NCI-H526 treated with DMSO at 0.1 percent for 48 hours (cell line): Measurements from ENCODE around the gene SLC7A8.

Experiments
- DNase-seq: peaks from one replicate; lab custom pipeline; 2025; lab: John Stamatoyannopoulos, UW

The SLC7A8 gene

GRCh38 chr14:23154964-23155587, 28.4 kb downstream of the SLC7A8 start:
- DNase-seq: no peak

- DNase-seq: no peak
These were observed 29.3 kb downstream of the SLC7A8 start for GRCh38 chr14:23153851-23154796.

- no peak for DNase-seq
These were observed 32.1 kb downstream of the SLC7A8 start for GRCh38 chr14:23151342-23151741.

- DNase-seq: no peak
These were observed 33.7 kb downstream of the SLC7A8 start for GRCh38 chr14:23149745-23150144.

GRCh38 chr14:23148591-23149249, 34.7 kb downstream of the SLC7A8 start:
- no peak for DNase-seq

GRCh38 chr14:23147676-23148075, 35.8 kb downstream of the SLC7A8 start:
- no peak for DNase-seq

GRCh38 chr14:23146980-23147379, 36.5 kb downstream of the SLC7A8 start:
- DNase-seq: no peak

- no peak for DNase-seq
These were observed 37.0 kb downstream of the SLC7A8 start for GRCh38 chr14:23146351-23146910.

- no peak for DNase-seq
These were observed 37.6 kb downstream of the SLC7A8 start for GRCh38 chr14:23145794-23146350.

GRCh38 chr14:23143911-23144310, 39.5 kb downstream of the SLC7A8 start:
- DNase-seq: no peak

GRCh38 chr14:23142826-23143225, 40.6 kb downstream of the SLC7A8 start:
- DNase-seq: no peak

- no peak for DNase-seq
These were observed 41.6 kb downstream of the SLC7A8 start for GRCh38 chr14:23141706-23142444.

GRCh38 chr14:23140371-23140770, 43.1 kb downstream of the SLC7A8 start:
- no peak for DNase-seq

- no peak for DNase-seq
These were observed 43.6 kb downstream of the SLC7A8 start for GRCh38 chr14:23139874-23140273.

- no peak for DNase-seq
These were observed 45.5 kb downstream of the SLC7A8 start for GRCh38 chr14:23137813-23138535.

- DNase-seq: no peak
These were observed 46.2 kb downstream of the SLC7A8 start for GRCh38 chr14:23137192-23137812.

GRCh38 chr14:23136566-23137133, 46.8 kb downstream of the SLC7A8 start:
- no peak for DNase-seq

- DNase-seq: no peak
These were observed 50.5 kb downstream of the SLC7A8 start for GRCh38 chr14:23132970-23133369.

- no peak for DNase-seq
These were observed 52.0 kb downstream of the SLC7A8 start for GRCh38 chr14:23131482-23131881.

- no peak for DNase-seq
These were observed 52.6 kb downstream of the SLC7A8 start for GRCh38 chr14:23130871-23131270.
